T-cell (primary cell): ENCODE data around the gene ATG101. TPM values are rescaled to one million over a fixed set of nuclear protein-coding genes. Genes with fewer than 3 reads are reported as not detected.

Experiments used
- ATAC-seq, 4 experiments: fragments of 200-7000 bp in 3 of 4; fragments of 150-1000 bp in 1 of 4; cut with Tn5 transposase; replicated peaks in 1 of 4; 1 replicate in 3 of 4; 2 replicates in 1 of 4; pipeline ENCODE4 v1.10.0; 2021; ENCODE audit warnings: moderate library complexity in 3 of 4, mild to moderate bottlenecking in 2 of 4, moderate number of reproducible peaks in 1 of 4
- CTCF ChIA-PET, 2 donors: fragments of 300-600 bp; sonication (Branson Sonifier 250); formaldehyde crosslinking; loops; one replicate each; lab custom pipeline; 2022; ENCODE audit warnings: antibody characterized with exemption in 2 of 2; lab: Charles Lee
- POLR2A ChIA-PET, 2 donors: fragments of 300-600 bp; sonication (Branson Sonifier 250); formaldehyde crosslinking; loops; one replicate each; lab custom pipeline; 2022; ENCODE audit warnings: antibody characterized with exemption in 2 of 2; lab: Charles Lee
- DNase-seq, 35 experiments: peaks; one replicate each; pipeline versions ENCODE4 v3.0.0 to v3.0.0-alpha.2; 2013 to 2023
- H3K27ac ChIP-seq: one replicate; pipeline ENCODE4 v1.5.1; 2013; ENCODE audit warnings: low read length
- H3K27me3 ChIP-seq, 2 experiments: replicated peaks in 1 of 2; 1 replicate in 1 of 2; 2 replicates in 1 of 2; pipeline versions ENCODE4 v1.6.1 to v1.7.0; 2013; ENCODE audit warnings: low read length in 1 of 2, mixed read lengths in 1 of 2; ENCODE audit not compliant: control insufficient read depth in 2 of 2, insufficient read depth in 2 of 2; ENCODE audit errors: extremely low read depth in 1 of 2
- H3K36me3 ChIP-seq, 2 donors: 1 replicate in 1 of 2; 2 replicates in 1 of 2; pipeline versions ENCODE4 v1.6.1 to v1.7.0; 2013; ENCODE audit warnings: low read length in 1 of 2; ENCODE audit not compliant: control insufficient read depth in 2 of 2, insufficient read depth in 1 of 2; ENCODE audit errors: extremely low read depth in 1 of 2
- H3K4me1 ChIP-seq, 2 experiments: 1 replicate in 1 of 2; 2 replicates in 1 of 2; pipeline versions ENCODE4 v1.6.1 to v1.7.0; 2013; ENCODE audit warnings: low read length in 2 of 2, mixed read lengths in 1 of 2; ENCODE audit not compliant: insufficient read depth in 2 of 2, control insufficient read depth in 1 of 2; ENCODE audit errors: extremely low read depth in 1 of 2
- H3K4me3 ChIP-seq, 2 donors: 1 replicate in 1 of 2; 2 replicates in 1 of 2; pipeline versions ENCODE4 v1.5.1 to v1.7.0; 2013; ENCODE audit warnings: mild to moderate bottlenecking in 2 of 2, low read length in 1 of 2, moderate library complexity in 1 of 2; ENCODE audit not compliant: control insufficient read depth in 1 of 2; ENCODE audit errors: extremely low read depth in 1 of 2
- H3K9me3 ChIP-seq: 2 replicates; pipeline ENCODE4 v1.7.0; 2013
- H3K27ac Mint-ChIP-seq, 2 donors: one replicate each; pipeline ENCODE4 v1.8.0; 2020 to 2021; ENCODE audit warnings: mild to moderate bottlenecking in 2 of 2, mixed read lengths in 2 of 2
- H3K27me3 Mint-ChIP-seq, 2 donors: one replicate each; pipeline ENCODE4 v1.8.0; 2021 to 2022; ENCODE audit warnings: mixed read lengths in 2 of 2
- H3K36me3 Mint-ChIP-seq: one replicate; pipeline ENCODE4 v1.8.0; 2021; ENCODE audit warnings: mixed read lengths
- H3K4me1 Mint-ChIP-seq, 3 donors: one replicate each; pipeline ENCODE4 v1.8.0; 2020 to 2022; ENCODE audit warnings: mixed read lengths in 3 of 3, mild to moderate bottlenecking in 1 of 3
- H3K4me3 Mint-ChIP-seq, 3 donors: one replicate each; pipeline ENCODE4 v1.8.0; 2020 to 2022; ENCODE audit warnings: mild to moderate bottlenecking in 3 of 3, mixed read lengths in 3 of 3, moderate library complexity in 3 of 3
- H3K9me3 Mint-ChIP-seq, 3 donors: one replicate each; pipeline ENCODE4 v1.8.0; 2020 to 2022; ENCODE audit warnings: mixed read lengths in 3 of 3
- WGBS: methylation state at CpG from one replicate; pipeline ENCODE4 v1.1.5; 2013; ENCODE audit warnings: missing lambda C conversion rate; ENCODE audit not compliant: insufficient coverage; 5-methylcytosine and 5-hydroxymethylcytosine counted together
- total RNA-seq, 35 experiments: library from RNA in 6 of 35; stranded (reverse) in 6 of 35; fragments of 120-200 nt in 1 of 35; gene quantifications; one replicate each; pipeline versions ENCODE4 v1.2.1 to v1.2.4 and lab custom pipeline; 2013 to 2026

Gene ATG101
- total RNA-seq, 5 donors from 2014 or later (not counting 1 experiment from before 2014, with no cell fraction given), result 24.8 to 30.3 (median 25.9) TPM

DNA sequence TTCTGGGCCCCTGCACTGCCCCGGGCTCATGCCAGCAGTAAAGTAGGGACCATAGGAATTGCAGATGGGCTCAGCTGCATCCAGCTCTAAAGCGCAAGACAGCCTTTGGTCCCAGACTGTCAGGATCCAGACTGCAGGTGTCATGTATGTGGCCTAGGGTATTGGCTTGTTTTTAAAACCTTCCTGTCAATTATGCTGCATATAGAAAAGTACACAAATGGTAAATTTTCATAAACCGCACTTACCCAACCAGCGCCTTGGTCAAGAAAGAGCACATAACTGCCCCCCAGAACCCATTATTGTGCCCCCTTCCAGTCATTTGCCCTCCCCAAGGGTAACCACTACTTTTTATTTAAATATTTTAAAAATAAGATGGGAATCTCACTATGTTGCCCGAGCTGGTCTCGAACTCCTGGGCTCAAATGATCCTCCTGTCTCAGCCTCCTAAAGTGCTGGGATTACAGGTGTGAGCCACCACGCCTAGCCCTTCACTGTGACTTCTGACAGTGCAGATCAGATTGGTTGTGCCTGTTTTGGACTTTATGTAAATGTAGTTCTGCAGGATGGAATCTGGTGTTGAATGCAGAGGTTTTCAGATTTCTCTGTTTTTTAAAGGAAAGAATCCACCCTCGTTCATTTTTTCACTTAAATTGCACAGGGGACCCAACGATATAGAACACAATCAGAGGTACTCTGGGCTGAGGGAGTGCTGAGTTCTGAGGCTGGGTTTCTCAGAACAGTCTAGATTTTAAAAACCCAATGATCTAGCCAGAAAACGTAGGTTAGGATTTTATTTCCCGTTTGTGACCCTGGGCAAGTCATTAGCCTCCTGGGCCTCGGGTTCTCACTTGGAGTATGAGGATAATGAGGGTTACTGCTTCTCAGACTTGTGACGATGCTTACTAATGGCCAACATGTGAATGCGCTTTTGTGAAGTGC, 11.9 kb upstream of the ATG101 start:
- peaks cover 0 to 8% of the 10 kb centered on the region in 2 experiments for H3K27me3 ChIP-seq
- no peak overlapping the region for H3K4me3 Mint-ChIP-seq
- peaks cover 6% of the 10 kb centered on the region in 2 donors for H3K36me3 ChIP-seq
- no peak overlapping the region for H3K27ac ChIP-seq
- H3K4me1 ChIP-seq, result peaks cover 0 to 3% of the 10 kb centered on the region in 2 experiments
- 67% methylated on average over 8 of the region's 14 CpGs for WGBS
- ChIA-PET CTCF (interaction anchor here in 1 of 2 donors (1.6 kb wide), 1 partner anchor 25 kb away, joined by 4 read pairs; no protein-coding TSS in a partner anchor), POLR2A (no interaction called here)
- no peak overlapping the region for H3K27ac Mint-ChIP-seq
- H3K9me3 Mint-ChIP-seq, result no peaks in the 10 kb centered on the region
- no peaks in the 10 kb centered on the region for H3K9me3 ChIP-seq
- peaks cover 2 to 3% (median 3%) of the 10 kb centered on the region in 3 donors for H3K4me1 Mint-ChIP-seq
- ATAC-seq, result no peak
- no peak overlapping the region for H3K4me3 ChIP-seq
- DNase-seq, result no peak
- H3K36me3 Mint-ChIP-seq, result peaks cover 4% of the 10 kb centered on the region
- H3K27me3 Mint-ChIP-seq, result no peaks in the 10 kb centered on the region

DNA sequence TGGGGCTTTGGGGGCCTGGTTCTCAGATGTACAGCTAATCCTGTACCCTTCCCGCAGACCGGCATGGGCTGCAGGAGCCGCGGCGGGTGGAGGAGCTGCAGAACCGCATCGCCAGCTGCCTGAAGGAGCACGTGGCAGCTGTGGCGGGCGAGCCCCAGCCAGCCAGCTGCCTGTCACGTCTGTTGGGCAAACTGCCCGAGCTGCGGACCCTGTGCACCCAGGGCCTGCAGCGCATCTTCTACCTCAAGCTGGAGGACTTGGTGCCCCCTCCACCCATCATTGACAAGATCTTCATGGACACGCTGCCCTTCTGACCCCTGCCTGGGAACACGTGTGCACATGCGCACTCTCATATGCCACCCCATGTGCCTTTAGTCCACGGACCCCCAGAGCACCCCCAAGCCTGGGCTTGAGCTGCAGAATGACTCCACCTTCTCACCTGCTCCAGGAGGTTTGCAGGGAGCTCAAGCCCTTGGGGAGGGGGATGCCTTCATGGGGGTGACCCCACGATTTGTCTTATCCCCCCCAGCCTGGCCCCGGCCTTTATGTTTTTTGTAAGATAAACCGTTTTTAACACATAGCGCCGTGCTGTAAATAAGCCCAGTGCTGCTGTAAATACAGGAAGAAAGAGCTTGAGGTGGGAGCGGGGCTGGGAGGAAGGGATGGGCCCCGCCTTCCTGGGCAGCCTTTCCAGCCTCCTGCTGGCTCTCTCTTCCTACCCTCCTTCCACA, 11.0 kb upstream of the ATG101 start:
- no peak for ATAC-seq
- no peaks in the 10 kb centered on the region for H3K9me3 Mint-ChIP-seq
- peaks cover 6% of the 10 kb centered on the region in 2 donors for H3K36me3 ChIP-seq
- ChIA-PET POLR2A (no interaction called here), CTCF (interaction anchor here (1.1 to 1.3 kb wide), 2 partner anchors 33 to 34 kb away, joined by 3 to 5 read pairs; no protein-coding TSS in a partner anchor)
- H3K4me3 Mint-ChIP-seq, result no peak overlapping the region
- H3K27me3 ChIP-seq, result peaks cover 0 to 14% of the 10 kb centered on the region in 2 experiments
- H3K4me1 Mint-ChIP-seq, result no peaks in the 10 kb centered on the region
- H3K4me1 ChIP-seq, result no peaks in the 10 kb centered on the region
- H3K4me3 ChIP-seq, result no peak overlapping the region
- peaks cover 0 to 2% of the 10 kb centered on the region in 2 donors for H3K27me3 Mint-ChIP-seq
- H3K27ac Mint-ChIP-seq, result no peak overlapping the region
- H3K9me3 ChIP-seq, result no peaks in the 10 kb centered on the region
- 92% methylated on average over 15 of the region's 25 CpGs for WGBS
- H3K36me3 Mint-ChIP-seq, result peaks cover 4% of the 10 kb centered on the region
- no peak overlapping the region for H3K27ac ChIP-seq
- DNase-seq, result no peak

DNA sequence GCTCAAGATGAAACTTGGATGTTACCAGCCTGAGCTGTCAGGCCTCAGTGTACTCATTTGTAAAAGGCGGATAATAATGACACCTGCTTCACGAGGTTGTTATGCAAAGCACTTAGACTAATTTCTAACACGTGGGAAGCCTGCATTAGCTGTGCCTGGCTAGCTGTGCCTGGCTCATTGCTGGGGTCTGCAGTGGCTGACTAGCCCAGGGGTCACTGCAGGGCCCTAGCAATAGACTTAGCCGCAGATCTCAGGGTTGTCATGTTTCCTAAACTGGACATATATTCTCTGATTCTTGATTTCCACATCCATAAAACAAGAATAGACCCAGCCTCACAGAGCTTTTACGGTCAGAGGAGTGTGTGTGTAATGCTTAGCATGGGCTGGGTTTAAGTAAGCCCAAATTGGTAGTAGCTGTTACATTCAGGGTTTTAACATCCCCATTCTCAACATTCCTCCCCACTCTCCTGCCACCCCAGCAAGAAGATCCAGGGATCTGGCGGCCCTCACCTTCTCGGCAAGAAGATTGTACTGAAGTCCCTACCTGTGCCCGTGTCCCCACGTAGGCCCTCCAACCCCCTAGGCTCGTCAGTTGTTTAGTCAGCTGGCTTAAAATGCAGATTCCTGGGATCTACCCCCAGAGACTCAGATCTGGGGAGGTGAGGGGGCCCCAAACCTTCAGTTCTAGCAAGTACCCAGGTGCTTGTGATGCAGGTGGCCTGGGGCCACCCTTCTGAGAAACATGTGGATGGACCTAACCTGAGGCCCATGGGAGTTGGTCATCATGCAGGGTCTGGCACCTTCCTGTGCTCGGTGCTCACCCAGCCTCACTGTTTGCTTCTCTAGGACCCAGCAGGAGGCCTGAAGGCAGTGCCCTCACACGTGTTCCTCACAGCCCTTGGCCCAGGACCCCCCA, 9.9 kb upstream of the ATG101 start:
- H3K9me3 Mint-ChIP-seq, result no peaks in the 10 kb centered on the region
- no peak overlapping the region for H3K27ac Mint-ChIP-seq
- no peak for DNase-seq
- H3K4me1 ChIP-seq, result no peaks in the 10 kb centered on the region
- H3K4me3 ChIP-seq, result no peak overlapping the region
- no peaks in the 10 kb centered on the region for H3K9me3 ChIP-seq
- H3K27ac ChIP-seq, result no peak overlapping the region
- H3K36me3 ChIP-seq, result peaks cover 6% of the 10 kb centered on the region in 2 donors
- ChIA-PET CTCF (interaction anchor here (1.1 to 1.4 kb wide), 3 partner anchors 34 to 35 kb away, joined by 3 to 7 read pairs (median 5); no protein-coding TSS in a partner anchor), POLR2A (interaction anchor here in 1 of 2 donors (0.5 kb wide), 1 partner anchor 95 kb away, joined by 3 read pairs; no protein-coding TSS in a partner anchor)
- peaks cover 4% of the 10 kb centered on the region for H3K36me3 Mint-ChIP-seq
- peaks cover 0 to 5% of the 10 kb centered on the region in 2 donors for H3K27me3 Mint-ChIP-seq
- 71% methylated on average over 6 of the region's 12 CpGs for WGBS
- H3K27me3 ChIP-seq, result peaks cover 0 to 21% of the 10 kb centered on the region in 2 experiments
- no peak for ATAC-seq
- no peak overlapping the region for H3K4me3 Mint-ChIP-seq
- no peaks in the 10 kb centered on the region for H3K4me1 Mint-ChIP-seq

DNA sequence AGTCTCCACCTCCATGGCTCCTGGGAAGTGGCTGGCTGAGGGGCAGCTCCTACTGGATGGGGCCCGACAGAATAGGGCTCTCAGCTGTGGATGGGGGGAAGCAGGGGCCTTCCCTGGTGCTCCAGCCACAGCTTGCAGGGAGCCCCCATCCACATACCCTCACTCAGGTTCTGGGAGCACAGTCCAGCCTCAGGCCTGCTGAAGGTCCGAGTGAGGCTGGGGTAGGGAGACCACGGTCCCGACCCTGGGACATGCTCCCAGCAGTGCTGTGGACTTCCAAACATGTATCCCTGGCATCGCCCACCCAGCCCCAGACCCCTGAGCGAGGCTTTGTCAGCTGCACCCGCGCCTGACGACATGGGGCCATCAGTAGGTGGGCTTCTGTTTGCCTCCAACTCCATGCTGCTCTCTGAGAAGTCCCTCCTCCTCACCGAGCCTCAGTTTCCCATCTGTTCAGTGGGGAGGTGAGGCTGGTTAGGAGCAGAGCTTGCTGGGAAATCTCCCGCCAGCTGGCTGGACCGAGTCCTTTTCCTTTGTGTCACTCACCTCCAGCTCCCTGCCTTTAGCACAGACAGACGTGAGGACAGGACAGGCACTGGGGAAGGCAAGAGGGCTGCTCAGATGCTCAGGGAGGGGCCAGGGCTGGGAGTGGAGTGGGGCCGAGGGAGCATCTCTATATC, 9.1 kb upstream of the ATG101 start:
- Mint-ChIP-seq H3K4me1 (no peaks in the 10 kb centered on the region), H3K27ac (no peak overlapping the region), H3K36me3 (peaks cover 4% of the 10 kb centered on the region), H3K27me3 (peaks cover 0 to 9% of the 10 kb centered on the region in 2 donors), H3K9me3 (no peaks in the 10 kb centered on the region), H3K4me3 (no peak overlapping the region)
- Histone ChIP-seq H3K9me3 (no peaks in the 10 kb centered on the region), H3K27me3 (peaks cover 0 to 21% of the 10 kb centered on the region in 2 experiments), H3K36me3 (peaks cover 3 to 6% of the 10 kb centered on the region in 2 donors), H3K4me3 (no peak overlapping the region), H3K27ac (no peak overlapping the region), H3K4me1 (no peaks in the 10 kb centered on the region)
- DNase-seq (no peak), ATAC-seq (no peak)
- POLR2A ChIA-PET, result interaction anchor here in 1 of 2 donors (0.5 kb wide), 1 partner anchor 96 kb away, joined by 3 read pairs; no protein-coding TSS in a partner anchor
- 81% methylated on average over 6 of the region's 14 CpGs for WGBS
- CTCF ChIA-PET, result interaction anchor here (0.6 to 1.4 kb wide), 3 partner anchors 35 to 58 kb away, joined by 3 to 7 read pairs (median 3); no protein-coding TSS in a partner anchor

DNA sequence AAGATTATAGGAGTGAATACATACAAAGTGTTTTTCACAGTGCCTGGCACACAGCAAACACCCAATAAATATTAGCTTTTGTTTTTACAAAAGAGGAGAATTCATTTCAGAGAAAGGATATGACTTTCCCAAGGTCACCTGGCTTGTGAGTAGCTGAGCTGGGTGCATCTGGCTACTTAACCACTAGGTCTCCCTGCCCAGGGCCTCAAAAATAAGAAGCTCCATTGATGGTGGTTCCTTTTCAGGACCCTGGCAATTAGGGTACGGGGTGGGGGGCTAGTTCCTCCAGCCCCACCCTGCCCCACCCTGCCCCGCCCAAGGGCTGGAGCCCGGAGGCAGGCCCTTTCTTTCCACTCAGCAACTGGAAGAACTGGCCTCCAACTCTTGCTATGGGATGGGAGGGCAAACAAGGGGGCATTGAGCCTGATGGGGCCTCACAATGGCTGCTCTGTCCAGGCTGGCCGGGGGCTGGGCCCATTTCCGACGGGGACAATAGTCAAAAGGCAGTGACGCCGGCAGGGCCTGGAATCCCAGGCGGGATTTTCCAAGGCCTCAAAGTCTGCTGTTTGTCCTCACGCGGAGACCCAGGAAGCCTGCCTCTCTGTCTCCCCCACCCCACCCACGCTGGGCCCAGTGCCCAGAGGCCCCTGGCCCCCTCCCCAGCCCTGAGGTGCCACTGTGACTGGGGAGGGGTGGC, 8.2 kb upstream of the ATG101 start:
- ChIA-PET CTCF (interaction anchor here (0.6 to 1.4 kb wide), 5 partner anchors 36 to 1101 kb away, joined by 3 to 7 read pairs (median 3); no protein-coding TSS in a partner anchor), POLR2A (no interaction called here)
- H3K27me3 ChIP-seq, result peaks cover 0 to 21% of the 10 kb centered on the region in 2 experiments
- H3K27ac ChIP-seq, result no peak overlapping the region
- Mint-ChIP-seq H3K9me3 (no peaks in the 10 kb centered on the region), H3K27ac (no peak overlapping the region), H3K36me3 (peaks cover 4% of the 10 kb centered on the region), H3K4me1 (no peaks in the 10 kb centered on the region), H3K27me3 (peaks cover 0 to 9% of the 10 kb centered on the region in 2 donors), H3K4me3 (no peak overlapping the region)
- 81% methylated on average over 6 of the region's 12 CpGs for WGBS
- H3K36me3 ChIP-seq, result peaks cover under 1 to 6% of the 10 kb centered on the region in 2 donors
- no peak for ATAC-seq
- H3K9me3 ChIP-seq, result no peaks in the 10 kb centered on the region
- no peaks in the 10 kb centered on the region for H3K4me1 ChIP-seq
- no peak for DNase-seq
- H3K4me3 ChIP-seq, result no peak overlapping the region
